ENCODE measurements around the gene LAMA1. TPM values are rescaled to one million over a fixed set of nuclear protein-coding genes. Genes with fewer than 3 reads are reported as not detected.
A peak's percentile ranks its signal among the peaks of the same experiment; 100 is the strongest.

The LAMA1 gene
- total and polyA plus RNA-seq, 2 of the 8 experiments (the other 6 are each of a cell fraction or from before 2014, with no cell fraction given), result 30.4 to 48.7 TPM

GRCh38 chr18:6929370-6930102, 188.1 kb downstream of the LAMA1 start:
- peak in 1 of 2 experiments; percentile 76 for DNase-seq (ENCODE audit: low read depth in 1 of 2, low spot score in 2 of 2)
- TF ChIP-seq GTF2F1 (IDR thresholded peaks at IDR 0.05; ENCODE audit: borderline replicate concordance, low read depth, low read length), result no peak
- TF ChIP-seq ZNF274 (IDR thresholded peaks at IDR 0.05; ENCODE audit: borderline replicate concordance, extremely low read depth, low read length), result no peak
- TF ChIP-seq BACH1 (IDR thresholded peaks at IDR 0.05; ENCODE audit: low read length), result no peak
- no peak for TF ChIP-seq HDAC6 (IDR thresholded peaks at IDR 0.05; ENCODE audit: low read depth, low read length)
- TF ChIP-seq EP300 (IDR thresholded peaks at IDR 0.05; ENCODE audit: borderline replicate concordance in 1 of 2, low read depth in 2 of 2, low read length in 2 of 2), result no peak
- TF ChIP-seq SAP30 (IDR thresholded peaks at IDR 0.05; ENCODE audit: insufficient read depth, insufficient replicate concordance, low read length), result no peak
- no peak for TF ChIP-seq CHD2 (IDR thresholded peaks at IDR 0.05; ENCODE audit: low read length)
- TF ChIP-seq MAX (IDR thresholded peaks at IDR 0.05), result no peak
- TF ChIP-seq BCL11A (IDR thresholded peaks at IDR 0.05; ENCODE audit: low read depth in 2 of 2, low read length in 2 of 2), result no peak
- no peak for TF ChIP-seq NRF1 (IDR thresholded peaks at IDR 0.05; ENCODE audit: low read depth, low read length)
- no peak for TF ChIP-seq SIN3A (conservative IDR thresholded peaks at IDR 0.05 in 1 of 2, IDR thresholded peaks at IDR 0.05 in 1 of 2; ENCODE audit: low read depth in 1 of 2, low read length in 2 of 2)
- TF ChIP-seq NANOG (IDR thresholded peaks at IDR 0.05; ENCODE audit: insufficient read depth, low read depth, low read length, poor library complexity, severe bottlenecking), result no peak

More at GRCh38 chr18:6929370-6930102, 188.1 kb downstream of the LAMA1 start:
- no peaks in the 10 kb centered on the region for H3K79me2 ChIP-seq (ENCODE audit: control insufficient read depth in 1 of 2, insufficient read depth in 2 of 2, low read length in 2 of 2)
- H3K9me3 ChIP-seq (ENCODE audit: insufficient read depth in 2 of 2, low read depth in 1 of 2, low read length in 1 of 2), result no peaks in the 10 kb centered on the region
- no peaks in the 10 kb centered on the region for H3K23me2 ChIP-seq (ENCODE audit: low read depth, low read length)
- no peak overlapping the region for H2AK5ac ChIP-seq (ENCODE audit: low read depth, low read length)
- WGBS, 2 experiments (ENCODE audit: extremely low coverage in 1 of 2, insufficient coverage in 1 of 2, insufficient read length in 1 of 2, insufficient replicate concordance in 2 of 2, low coverage in 1 of 2, low lambda C conversion rate in 2 of 2, missing lambda C conversion rate in 1 of 2), result 83% methylated on average over 32 of the region's 45 CpGs; no CpG with 5 or more reads in 1 of the 2 experiments
- H2BK15ac ChIP-seq (ENCODE audit: low read length), result no peak overlapping the region
- no peaks in the 10 kb centered on the region for H3K36me3 ChIP-seq (ENCODE audit: control insufficient read depth in 2 of 4, insufficient read depth in 4 of 4, low read length in 3 of 4)
- no peak for FAIRE-seq
- no peak overlapping the region for H4K91ac ChIP-seq (replicated peaks; ENCODE audit: insufficient read length, low read length)
- H3K4me2 ChIP-seq (ENCODE audit: insufficient read depth in 1 of 2, low read depth in 2 of 2, low read length in 2 of 2), result no peak overlapping the region
- no peaks in the 10 kb centered on the region for H3K79me1 ChIP-seq (ENCODE audit: low read depth, low read length)
- H2BK120ac ChIP-seq (replicated peaks; ENCODE audit: low read depth, low read length), result no peak overlapping the region
- H2AFZ ChIP-seq (ENCODE audit: low read length), result no peak overlapping the region
- H3K4me1 ChIP-seq (replicated peaks in 1 of 4; ENCODE audit: control insufficient read depth in 3 of 4, insufficient read depth in 4 of 4, low read length in 3 of 4), result no peaks in the 10 kb centered on the region; a peak in 1 of 7 replicates
- H2BK5ac ChIP-seq (ENCODE audit: low read depth, low read length), result no peak overlapping the region
- no peak overlapping the region for H3K27ac ChIP-seq (ENCODE audit: low read depth, low read length)
- H3K27me3 ChIP-seq (replicated peaks in 1 of 4; ENCODE audit: control insufficient read depth in 3 of 4, extremely low read depth in 1 of 4, insufficient read depth in 3 of 4, low read length in 3 of 4), result no peaks in the 10 kb centered on the region
- no peak overlapping the region for H3K4me3 ChIP-seq (ENCODE audit: extremely low read depth in 1 of 4, insufficient read depth in 2 of 4, low read depth in 3 of 4, low read length in 4 of 4)
- no peak overlapping the region for H2BK20ac ChIP-seq (ENCODE audit: low read length)
- H3K18ac ChIP-seq (ENCODE audit: extremely low read depth, low read length), result no peak overlapping the region
- peak overlapping the region; percentile 85 for H4K8ac ChIP-seq (ENCODE audit: extremely low read depth, insufficient read depth, low read length)
- no peak overlapping the region for H3K4ac ChIP-seq (replicated peaks; ENCODE audit: insufficient read length, low read depth, low read length)
- POLR2A ChIA-PET (ENCODE audit: partially characterized antibody), result no interaction called here
- no peak overlapping the region for H3K23ac ChIP-seq (ENCODE audit: insufficient read length)
- H3K9ac ChIP-seq (replicated peaks in 1 of 4; ENCODE audit: extremely low read depth in 1 of 4, low read depth in 3 of 4, low read length in 3 of 4), result no peak overlapping the region
- CTCF ChIA-PET (ENCODE audit: partially characterized antibody), result interaction anchor here (1.0 to 2.9 kb wide), 2 partner anchors 10 to 19 kb away, joined by 3 to 7 read pairs; no protein-coding TSS in a partner anchor
- H3K14ac ChIP-seq (ENCODE audit: insufficient read length), result no peak overlapping the region
- H4K20me1 ChIP-seq (replicated peaks in 1 of 2; ENCODE audit: control insufficient read depth in 1 of 2, insufficient read depth in 2 of 2, low read length in 2 of 2), result no peaks in the 10 kb centered on the region
- H4K5ac ChIP-seq (ENCODE audit: insufficient read length, low read depth, low read length), result no peak overlapping the region
- H3K56ac ChIP-seq (replicated peaks; ENCODE audit: insufficient read length, low read depth, low read length), result no peak overlapping the region
- H2BK12ac ChIP-seq (ENCODE audit: low read depth, low read length), result peak overlapping the region; percentile 68; the same call in 1 of the 2 replicates

All from H1 (cell line).